ENCODE measurements around the gene CASZ1.

- no peak for TF ChIP-seq CTCF (IDR thresholded peaks at IDR 0.05)
- TF ChIP-seq POLR2A (IDR thresholded peaks at IDR 0.05) = no peak
These were observed 116.0 kb downstream of the CASZ1 start for GRCh38 chr1:10680487-10680886.

Measured in stomach (tissue), 4 donors.